ENCODE results near the gene WWOX.

DNA sequence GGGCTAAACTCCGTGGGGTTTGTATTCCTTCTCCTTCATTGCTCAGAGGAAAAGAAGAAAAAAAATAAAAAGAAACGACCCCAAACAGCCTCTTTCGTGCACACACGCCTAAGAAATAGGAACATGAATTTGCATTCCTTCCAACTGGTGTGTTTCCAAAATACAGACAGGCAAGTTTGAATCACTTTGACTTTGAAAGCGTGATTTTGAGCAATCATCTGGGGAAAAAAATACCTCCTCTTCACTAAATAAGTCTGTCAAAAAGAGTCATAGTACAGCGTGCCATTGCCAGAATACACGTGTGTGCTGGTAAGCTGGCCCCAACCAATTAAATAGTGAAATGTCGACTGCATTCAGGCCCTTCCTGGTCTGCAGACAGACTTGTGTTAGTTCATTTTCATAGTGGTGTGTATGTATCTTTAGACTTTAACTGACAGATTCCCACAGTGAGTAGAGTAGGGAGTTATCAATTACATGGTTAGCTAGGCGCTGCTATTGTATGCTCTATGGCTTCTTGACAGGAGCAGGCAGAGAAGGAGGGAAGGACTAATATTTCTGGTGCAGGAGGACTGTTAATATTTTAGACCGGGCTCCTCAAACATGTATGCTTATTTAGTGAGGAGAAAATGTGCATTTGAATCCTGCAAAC, 882.8 kb downstream of the WWOX start:
- TF ChIP-seq POLR2A (IDR thresholded peaks at IDR 0.05; ENCODE audit: extremely low read depth, insufficient read length) = no peak
- TF ChIP-seq, protein P1, sequence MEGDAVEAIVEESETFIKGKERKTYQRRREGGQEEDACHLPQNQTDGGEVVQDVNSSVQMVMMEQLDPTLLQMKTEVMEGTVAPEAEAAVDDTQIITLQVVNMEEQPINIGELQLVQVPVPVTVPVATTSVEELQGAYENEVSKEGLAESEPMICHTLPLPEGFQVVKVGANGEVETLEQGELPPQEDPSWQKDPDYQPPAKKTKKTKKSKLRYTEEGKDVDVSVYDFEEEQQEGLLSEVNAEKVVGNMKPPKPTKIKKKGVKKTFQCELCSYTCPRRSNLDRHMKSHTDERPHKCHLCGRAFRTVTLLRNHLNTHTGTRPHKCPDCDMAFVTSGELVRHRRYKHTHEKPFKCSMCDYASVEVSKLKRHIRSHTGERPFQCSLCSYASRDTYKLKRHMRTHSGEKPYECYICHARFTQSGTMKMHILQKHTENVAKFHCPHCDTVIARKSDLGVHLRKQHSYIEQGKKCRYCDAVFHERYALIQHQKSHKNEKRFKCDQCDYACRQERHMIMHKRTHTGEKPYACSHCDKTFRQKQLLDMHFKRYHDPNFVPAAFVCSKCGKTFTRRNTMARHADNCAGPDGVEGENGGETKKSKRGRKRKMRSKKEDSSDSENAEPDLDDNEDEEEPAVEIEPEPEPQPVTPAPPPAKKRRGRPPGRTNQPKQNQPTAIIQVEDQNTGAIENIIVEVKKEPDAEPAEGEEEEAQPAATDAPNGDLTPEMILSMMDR (IDR thresholded peaks at IDR 0.05; ENCODE audit: low read depth, low read length) = no peak
- no peak for TF ChIP-seq MYC (IDR thresholded peaks at IDR 0.05; ENCODE audit: low read depth, low read length)
- no peak for TF ChIP-seq MAX (IDR thresholded peaks at IDR 0.05; ENCODE audit: low read depth, low read length)

Data from NB4 (cell line).